Effector memory CD8-positive, alpha-beta T cell (primary cell): ENCODE measurements around the gene CEACAM8.
A peak's percentile ranks its signal among the peaks of the same experiment; 100 is the strongest.
"Not testable (repeated sequence)": the region's sequence is repeated elsewhere in the genome, so short reads cannot be mapped to it uniquely, and the experiment has no call there.

Source experiments
- ATAC-seq: fragments of 150-1000 bp; cut with Tn5 transposase; replicated peaks from 2 replicates; pipeline ENCODE4 v1.10.0; 2021; ENCODE audit warnings: mild to moderate bottlenecking, moderate library complexity
- DNase-seq, 3 experiments: peaks; one replicate each; pipeline ENCODE4 v3.0.0; 2021
- H3K27ac Mint-ChIP-seq, 2 donors: one replicate each; pipeline ENCODE4 v1.8.0; 2022; ENCODE audit warnings: mild to moderate bottlenecking in 2 of 2, mixed read lengths in 2 of 2, moderate library complexity in 2 of 2
- H3K27me3 Mint-ChIP-seq, 2 donors: one replicate each; pipeline ENCODE4 v1.8.0; 2022; ENCODE audit warnings: mixed read lengths in 2 of 2
- H3K36me3 Mint-ChIP-seq: one replicate; pipeline ENCODE4 v1.8.0; 2022; ENCODE audit warnings: mild to moderate bottlenecking, moderate library complexity, mixed read lengths; ENCODE audit not compliant: insufficient read depth
- H3K4me1 Mint-ChIP-seq, 2 donors: one replicate each; pipeline ENCODE4 v1.8.0; 2022; ENCODE audit warnings: low read depth in 2 of 2, mixed read lengths in 2 of 2
- H3K4me3 Mint-ChIP-seq, 2 donors: one replicate each; pipeline ENCODE4 v1.8.0; 2022; ENCODE audit warnings: mild to moderate bottlenecking in 2 of 2, mixed read lengths in 2 of 2, moderate library complexity in 2 of 2
- H3K9me3 Mint-ChIP-seq, 2 donors: one replicate each; pipeline ENCODE4 v1.8.0; 2022; ENCODE audit warnings: mixed read lengths in 2 of 2
- total RNA-seq, 9 experiments: gene quantifications; one replicate each; lab custom pipeline; 2026; lab: John Stamatoyannopoulos, UW

CEACAM8 gene
- total RNA-seq: 0 reads per million in 9 experiments

DNA sequence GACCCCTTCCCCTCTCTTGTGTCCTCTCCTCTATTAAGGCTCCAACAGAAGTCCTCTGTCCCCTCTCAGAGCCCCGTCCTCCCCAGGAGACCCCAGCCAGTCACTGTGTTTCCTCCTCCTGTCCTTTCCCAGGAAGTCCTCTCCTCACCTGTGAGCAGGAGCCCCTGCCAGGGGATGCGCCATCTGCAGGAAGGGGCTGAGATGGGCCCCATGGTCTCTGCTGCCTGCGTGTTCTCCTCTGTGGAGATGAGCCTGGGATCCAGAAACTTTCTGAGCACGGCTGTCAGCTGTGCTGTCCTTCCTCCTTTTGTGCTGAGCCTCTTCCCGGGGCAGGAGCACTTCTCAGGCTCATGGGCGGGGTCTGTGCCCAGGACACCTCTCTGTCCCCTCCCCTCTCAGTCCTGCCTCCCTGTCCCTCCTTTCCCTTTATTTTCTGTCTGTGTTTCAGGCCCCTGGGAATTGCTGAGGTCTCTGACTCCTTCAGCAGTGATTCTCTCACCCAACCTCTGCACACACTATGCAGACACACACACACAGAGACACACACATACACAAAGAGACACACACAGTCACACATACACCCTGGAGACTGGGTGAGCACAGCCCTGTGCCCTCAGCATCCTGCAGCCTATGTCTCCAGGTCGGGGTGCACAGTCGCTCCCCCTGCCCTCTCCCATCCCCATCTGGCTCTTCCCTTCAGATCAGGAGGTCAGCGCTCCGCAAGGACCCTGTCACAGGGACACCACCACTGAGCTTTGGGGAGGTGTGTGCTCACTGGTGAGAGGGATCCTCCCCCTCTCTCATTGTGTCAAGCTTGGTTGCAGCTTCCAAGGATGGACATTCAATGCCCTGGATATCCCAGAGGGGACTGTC, at the start of gene CEACAM8:
TSS of gene CEACAM8 (minus strand) at position 308 of the 873 bp plus-strand sequence. CDS start at position 212, 96 bp downstream.
- no peaks in the 10 kb centered on the region for H3K36me3 Mint-ChIP-seq
- no peak for DNase-seq
- no peak within 1 kb of the TSS for H3K4me3 Mint-ChIP-seq
- peaks cover 0 to 8% of the 10 kb centered on the region in 2 donors for H3K4me1 Mint-ChIP-seq
- H3K27ac Mint-ChIP-seq: no peak within 1 kb of the TSS
- H3K27me3 Mint-ChIP-seq: peaks cover 28 to 70% of the 10 kb centered on the region in 2 donors
- H3K9me3 Mint-ChIP-seq: no peaks in the 10 kb centered on the region
- ATAC-seq: no peak

DNA sequence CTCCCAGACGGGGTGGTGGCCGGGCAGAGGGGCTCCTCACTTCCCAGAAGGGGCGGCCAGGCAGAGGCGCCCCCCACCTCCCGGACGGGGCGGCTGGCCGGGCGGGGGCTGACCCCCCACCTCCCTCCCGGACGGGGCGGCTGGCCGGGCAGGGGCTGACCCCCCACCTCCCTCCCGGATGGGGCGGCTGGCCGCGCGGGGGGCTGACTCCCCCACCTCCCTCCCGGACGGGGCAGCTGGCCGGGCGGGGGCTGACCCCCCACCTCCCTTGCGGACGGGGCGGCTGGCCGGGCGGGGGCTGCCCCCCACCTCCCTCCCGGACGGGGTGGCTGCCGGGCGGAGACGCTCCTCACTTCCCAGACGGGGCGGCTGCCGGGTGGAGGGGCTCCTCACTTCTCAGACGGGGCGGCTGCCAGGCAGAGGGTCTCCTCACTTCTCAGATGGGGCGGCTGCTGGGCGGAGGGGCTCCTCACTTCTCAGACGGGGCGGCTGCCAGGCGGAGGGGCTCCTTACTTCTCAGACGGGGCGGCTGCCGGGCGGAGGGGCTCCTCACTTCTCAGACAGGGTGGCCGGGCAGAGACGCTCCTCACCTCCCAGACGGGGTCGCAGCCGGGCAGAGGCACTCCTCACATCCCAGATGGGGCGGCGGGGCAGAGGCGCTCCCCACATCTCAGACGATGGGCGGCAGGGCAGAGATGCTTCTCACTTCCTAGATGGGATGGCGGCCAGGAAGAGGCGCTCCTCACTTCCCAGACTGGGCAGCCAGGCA, 44.8 kb upstream of the CEACAM8 start:
- not testable (repeated sequence) for H3K36me3 Mint-ChIP-seq, H3K4me1 Mint-ChIP-seq, DNase-seq, ATAC-seq, H3K27ac Mint-ChIP-seq, H3K4me3 Mint-ChIP-seq, H3K9me3 Mint-ChIP-seq
- peaks cover 8 to 25% of the 10 kb centered on the region in 2 donors for H3K27me3 Mint-ChIP-seq

DNA sequence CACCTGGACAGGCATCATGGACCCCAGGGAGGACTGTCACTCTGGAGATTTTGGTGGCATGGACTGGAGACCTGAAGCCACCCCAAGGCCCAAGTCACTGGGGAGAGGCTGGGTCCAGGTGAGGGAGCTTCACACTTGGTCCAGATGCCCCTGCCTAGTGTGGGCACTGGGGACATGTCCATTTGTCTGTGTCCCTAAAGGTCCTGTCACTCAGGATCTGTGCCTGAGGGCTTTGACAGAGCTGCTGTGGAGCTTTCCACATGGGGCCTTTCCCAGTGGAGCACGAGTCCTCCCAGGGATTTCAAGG, 40.5 kb upstream of the CEACAM8 start:
- no peak overlapping the region for H3K27ac Mint-ChIP-seq
- H3K4me1 Mint-ChIP-seq: peaks cover 0 to 3% of the 10 kb centered on the region in 2 donors
- no peak overlapping the region for H3K4me3 Mint-ChIP-seq
- no peak for ATAC-seq
- DNase-seq: no peak
- H3K36me3 Mint-ChIP-seq: no peaks in the 10 kb centered on the region
- H3K9me3 Mint-ChIP-seq: no peaks in the 10 kb centered on the region
- peaks cover 26 to 46% of the 10 kb centered on the region in 2 donors for H3K27me3 Mint-ChIP-seq

DNA sequence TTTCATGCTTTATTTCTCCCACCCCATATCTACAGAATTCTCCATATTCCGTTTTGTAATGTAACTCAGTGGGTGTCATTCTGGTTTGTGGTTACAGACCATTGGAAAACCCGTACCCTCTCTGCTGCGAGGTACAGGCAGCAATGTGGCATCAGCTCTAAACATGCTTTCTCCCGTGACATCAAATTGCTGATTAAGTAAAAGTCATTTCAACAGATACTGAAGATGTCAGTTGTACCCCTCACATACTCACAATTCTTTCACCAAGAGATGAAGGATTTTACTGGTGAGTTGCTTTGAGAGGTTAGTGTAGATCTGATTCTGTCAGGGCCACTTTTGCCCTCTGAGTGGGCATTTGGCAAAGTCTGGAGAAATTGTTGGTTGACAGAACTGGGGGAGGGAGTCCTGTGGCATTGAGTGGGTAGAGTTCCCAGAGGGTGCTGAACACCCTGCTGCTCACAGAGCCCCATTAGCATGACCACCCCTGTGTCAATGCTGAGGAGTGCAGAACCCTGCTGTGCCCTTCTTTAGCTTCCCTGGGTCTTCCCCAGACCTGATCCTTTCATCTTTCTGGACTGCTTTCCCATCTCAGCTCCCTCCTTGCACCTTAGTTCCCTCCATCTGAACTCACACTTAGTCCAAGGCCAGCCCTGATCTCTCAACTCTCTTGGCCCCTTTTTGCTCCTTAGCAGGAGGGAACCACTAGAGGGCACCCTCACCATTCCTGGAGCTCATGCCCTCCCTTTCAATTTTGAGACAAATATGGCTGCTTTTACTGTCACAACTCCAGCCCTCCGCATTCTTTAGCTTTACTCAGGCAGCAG, 39.9 kb upstream of the CEACAM8 start:
- Mint-ChIP-seq H3K9me3 (no peaks in the 10 kb centered on the region), H3K27ac (no peak overlapping the region), H3K27me3 (peaks cover 32 to 52% of the 10 kb centered on the region in 2 donors), H3K4me3 (no peak overlapping the region), H3K36me3 (no peaks in the 10 kb centered on the region), H3K4me1 (peaks cover 0 to 3% of the 10 kb centered on the region in 2 donors)
- DNase-seq: peak; percentile 4 to 14 (median 9)
- ATAC-seq: no peak

DNA sequence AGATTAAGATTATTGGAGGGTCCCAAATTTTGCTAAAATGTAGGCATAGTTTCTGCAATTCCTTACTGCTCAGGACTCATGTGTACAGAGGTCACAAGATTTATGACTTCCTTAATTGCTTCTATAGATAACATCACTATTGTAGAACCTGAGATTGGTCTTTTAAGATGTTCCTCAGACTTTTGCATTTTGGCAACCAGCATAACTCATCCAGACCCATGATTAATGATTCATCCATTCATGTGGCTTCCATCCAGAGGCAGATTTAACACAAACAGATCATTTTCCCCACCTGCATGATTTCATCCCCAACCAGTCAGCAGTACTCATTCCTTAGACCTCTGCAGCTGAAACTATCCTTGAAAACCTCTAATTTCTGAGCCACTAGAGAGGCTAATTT, 34.5 kb upstream of the CEACAM8 start:
- H3K4me3 Mint-ChIP-seq: no peak overlapping the region
- H3K27me3 Mint-ChIP-seq: peaks cover 48 to 82% of the 10 kb centered on the region in 2 donors
- H3K4me1 Mint-ChIP-seq: no peaks in the 10 kb centered on the region
- H3K27ac Mint-ChIP-seq: no peak overlapping the region
- H3K36me3 Mint-ChIP-seq: peaks cover 4% of the 10 kb centered on the region
- DNase-seq: no peak
- no peaks in the 10 kb centered on the region for H3K9me3 Mint-ChIP-seq
- no peak for ATAC-seq

DNA sequence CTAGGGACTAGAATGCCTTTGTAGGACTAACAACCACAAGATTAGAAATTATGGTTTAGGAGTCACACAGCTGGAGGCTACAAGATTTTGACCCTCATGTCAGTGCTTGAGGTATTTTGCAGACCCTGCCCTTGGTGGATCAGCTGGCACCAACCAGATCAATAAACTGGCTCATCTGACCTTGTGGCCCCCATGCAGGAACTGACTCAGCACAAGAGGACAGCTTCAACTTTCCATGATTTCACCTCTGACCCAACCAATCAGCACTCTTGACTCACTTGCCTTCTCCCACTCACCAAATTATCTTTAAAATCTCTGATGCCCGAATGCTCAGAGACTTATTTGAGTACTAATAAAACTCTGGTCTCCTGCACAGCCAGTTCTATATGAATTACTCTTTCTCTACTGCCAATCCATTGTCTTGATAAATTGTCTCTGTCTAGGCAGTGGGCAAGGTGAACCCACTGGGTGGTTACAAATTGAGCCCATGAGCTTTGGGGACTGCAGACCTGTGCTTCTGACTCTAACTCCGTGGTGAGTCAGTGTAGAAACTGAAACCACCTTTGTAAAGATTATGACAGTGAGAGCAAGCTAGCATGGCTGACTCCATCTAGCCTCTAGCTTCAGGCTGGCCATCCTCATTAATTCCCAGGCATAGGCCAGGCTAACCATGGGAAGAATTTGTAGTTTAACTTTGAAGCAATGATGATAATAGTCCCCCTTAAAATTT, 33.9 kb upstream of the CEACAM8 start:
- Mint-ChIP-seq H3K4me3 (no peak overlapping the region), H3K27me3 (peaks cover 48 to 77% of the 10 kb centered on the region in 2 donors), H3K36me3 (peaks cover 4% of the 10 kb centered on the region), H3K9me3 (no peaks in the 10 kb centered on the region), H3K4me1 (no peaks in the 10 kb centered on the region), H3K27ac (no peak overlapping the region)
- no peak for DNase-seq
- no peak for ATAC-seq

DNA sequence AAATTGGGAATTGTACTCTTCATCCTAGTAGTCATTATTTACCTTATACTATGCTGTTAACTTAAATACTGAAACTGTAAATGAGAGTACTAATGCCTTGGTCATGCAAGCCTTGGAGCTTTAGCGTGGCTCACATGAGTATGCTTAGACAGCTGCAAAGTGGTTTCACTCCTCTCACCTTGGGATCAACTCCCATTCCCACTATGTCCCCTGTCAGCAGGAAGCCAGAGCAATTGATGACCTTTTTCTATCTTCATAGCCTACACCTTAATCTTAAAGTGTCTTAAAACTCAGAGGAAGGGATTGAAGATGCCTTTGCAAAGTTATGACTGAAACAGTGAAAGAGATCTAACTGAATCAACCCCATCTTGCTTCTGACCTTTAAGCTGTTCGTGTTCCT, 33.2 kb upstream of the CEACAM8 start:
- H3K9me3 Mint-ChIP-seq: no peaks in the 10 kb centered on the region
- no peak overlapping the region for H3K4me3 Mint-ChIP-seq
- ATAC-seq: no peak
- H3K27ac Mint-ChIP-seq: no peak overlapping the region
- DNase-seq: no peak
- H3K4me1 Mint-ChIP-seq: no peaks in the 10 kb centered on the region
- peaks cover 43 to 71% of the 10 kb centered on the region in 2 donors for H3K27me3 Mint-ChIP-seq
- peaks cover 4% of the 10 kb centered on the region for H3K36me3 Mint-ChIP-seq

DNA sequence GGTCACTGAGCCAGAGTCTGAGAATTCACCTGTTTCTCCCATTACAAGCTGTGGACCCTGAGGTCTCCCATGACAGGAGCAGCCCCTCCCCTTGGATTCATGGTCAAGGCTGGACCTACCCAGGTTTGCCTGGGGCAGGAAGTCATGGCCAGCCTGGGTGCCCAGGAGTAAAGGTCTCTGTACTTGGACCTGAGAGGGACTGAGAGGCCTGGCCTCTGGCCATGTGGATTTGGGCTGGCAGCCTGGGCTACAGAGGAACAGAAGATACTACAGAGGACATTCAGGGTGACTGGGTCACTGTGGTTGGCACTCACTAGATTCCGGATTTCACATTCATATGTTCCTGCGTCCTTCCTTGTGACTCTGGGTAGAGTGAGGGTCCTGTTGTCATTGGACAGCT, 31.5 kb upstream of the CEACAM8 start:
- no peaks in the 10 kb centered on the region for H3K4me1 Mint-ChIP-seq
- H3K27me3 Mint-ChIP-seq: peaks cover 29 to 56% of the 10 kb centered on the region in 2 donors
- DNase-seq: no peak
- no peak overlapping the region for H3K4me3 Mint-ChIP-seq
- no peak for ATAC-seq
- H3K27ac Mint-ChIP-seq: no peak overlapping the region
- H3K36me3 Mint-ChIP-seq: peaks cover 4% of the 10 kb centered on the region
- no peaks in the 10 kb centered on the region for H3K9me3 Mint-ChIP-seq

DNA sequence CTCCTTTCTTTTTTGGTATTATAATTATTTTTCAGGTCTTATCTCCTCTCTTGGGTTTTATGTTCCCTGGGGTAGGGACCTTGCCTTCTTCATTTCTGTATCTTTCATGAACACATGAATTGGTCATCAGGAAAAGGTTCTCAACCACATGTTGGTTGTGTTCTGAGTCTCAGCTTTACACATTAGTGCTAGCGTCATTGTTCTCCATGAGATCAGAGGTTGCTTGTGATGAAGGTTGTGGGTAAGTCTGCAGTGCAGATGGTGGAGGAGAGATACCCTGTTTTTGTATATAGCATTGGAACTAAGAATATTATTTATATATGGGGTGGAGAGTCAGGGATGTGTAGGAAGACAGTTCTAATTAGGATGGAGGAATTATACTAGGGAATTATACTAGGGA, 24.5 kb upstream of the CEACAM8 start:
- Mint-ChIP-seq H3K4me1 (no peaks in the 10 kb centered on the region), H3K9me3 (no peaks in the 10 kb centered on the region), H3K27me3 (peaks cover 34 to 44% of the 10 kb centered on the region in 2 donors), H3K36me3 (no peaks in the 10 kb centered on the region), H3K4me3 (no peak overlapping the region), H3K27ac (no peak overlapping the region)
- ATAC-seq: no peak
- DNase-seq: no peak

DNA sequence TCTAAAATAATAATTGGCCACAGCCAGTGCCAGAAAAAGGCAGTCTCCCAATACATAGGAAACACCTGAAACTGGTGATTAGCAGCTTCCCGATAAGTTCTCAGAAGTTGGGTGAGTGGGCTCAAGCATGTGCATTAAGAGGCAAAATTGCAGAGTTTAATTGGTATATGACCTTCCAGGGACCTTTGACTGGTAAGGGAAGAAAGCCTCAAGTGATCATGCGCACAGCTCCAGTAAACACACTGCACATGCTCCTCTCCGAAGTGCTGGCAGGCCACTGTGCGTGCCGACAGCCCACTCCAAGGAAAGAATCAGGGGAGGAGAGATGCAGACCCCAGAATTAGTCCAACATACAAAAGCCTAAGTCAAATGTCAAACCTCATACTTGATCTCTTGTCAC, 18.9 kb upstream of the CEACAM8 start:
- no peaks in the 10 kb centered on the region for H3K36me3 Mint-ChIP-seq
- H3K9me3 Mint-ChIP-seq: no peaks in the 10 kb centered on the region
- no peak for ATAC-seq
- no peaks in the 10 kb centered on the region for H3K4me1 Mint-ChIP-seq
- peaks cover 36 to 39% of the 10 kb centered on the region in 2 donors for H3K27me3 Mint-ChIP-seq
- no peak for DNase-seq
- no peak overlapping the region for H3K27ac Mint-ChIP-seq
- H3K4me3 Mint-ChIP-seq: no peak overlapping the region

DNA sequence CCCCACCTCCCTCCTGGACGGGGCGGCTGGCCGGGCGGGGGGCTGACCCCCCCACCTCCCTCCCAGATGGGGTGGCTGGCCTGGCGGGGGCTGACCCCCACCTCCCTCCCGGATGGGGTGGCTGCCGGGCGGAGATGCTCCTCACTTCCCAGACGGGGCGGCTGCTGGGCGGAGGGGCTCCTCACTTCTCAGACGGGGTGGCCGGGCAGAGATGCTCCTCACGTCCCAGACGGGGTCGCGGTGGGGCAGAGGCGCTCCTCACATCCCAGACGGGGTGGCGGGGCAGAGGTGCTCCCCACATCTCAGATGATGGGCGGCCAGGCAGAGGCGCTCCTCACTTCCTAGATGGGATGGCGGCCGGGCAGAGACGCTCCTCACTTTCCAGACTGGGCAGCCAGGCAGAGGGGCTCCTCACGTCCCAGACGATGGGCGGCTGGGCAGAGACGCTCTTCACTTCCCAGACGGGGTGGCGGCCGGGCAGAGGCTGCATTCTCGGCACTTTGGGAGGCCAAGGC, 15.7 kb upstream of the CEACAM8 start:
- not testable (repeated sequence) for H3K4me3 Mint-ChIP-seq, H3K4me1 Mint-ChIP-seq, H3K27ac Mint-ChIP-seq, H3K9me3 Mint-ChIP-seq, H3K36me3 Mint-ChIP-seq, ATAC-seq, DNase-seq
- peaks cover 35 to 60% of the 10 kb centered on the region in 2 donors for H3K27me3 Mint-ChIP-seq

DNA sequence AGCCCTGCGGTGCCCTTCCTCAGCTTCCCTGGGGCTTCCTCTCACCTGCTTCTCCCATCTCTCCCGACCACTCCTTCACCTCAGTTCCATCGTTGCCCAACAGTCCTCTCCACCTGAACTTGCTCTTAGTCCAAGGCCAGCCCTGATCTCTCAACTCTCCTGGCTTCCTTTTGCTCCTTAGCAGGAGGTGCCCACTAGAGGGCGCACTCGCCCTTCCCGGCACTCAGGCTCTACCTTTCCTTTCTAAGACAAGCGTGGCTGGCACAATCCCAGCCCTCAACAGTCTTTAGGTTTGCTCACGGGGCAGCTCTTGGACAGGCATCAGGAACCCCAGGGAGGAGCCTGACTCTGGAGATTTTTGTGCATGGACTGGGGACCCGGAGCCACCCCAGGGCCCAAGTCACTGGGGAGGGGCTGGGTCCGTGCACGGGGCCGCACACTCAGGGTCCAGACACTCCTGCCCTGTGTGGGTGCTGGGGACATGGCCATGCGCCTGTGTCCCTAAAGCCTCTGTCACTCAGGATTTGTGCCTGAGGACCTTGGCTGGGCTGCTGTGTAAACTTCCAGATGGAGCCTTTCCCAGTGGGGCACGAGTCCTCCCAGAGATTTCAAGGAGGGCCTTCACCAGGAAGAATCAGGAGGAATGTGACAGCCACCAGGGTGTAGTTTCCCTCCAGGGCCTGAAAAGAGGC, 12.1 kb upstream of the CEACAM8 start:
- H3K36me3 Mint-ChIP-seq: no peaks in the 10 kb centered on the region
- no peaks in the 10 kb centered on the region for H3K9me3 Mint-ChIP-seq
- no peak overlapping the region for H3K27ac Mint-ChIP-seq
- ATAC-seq: no peak
- no peaks in the 10 kb centered on the region for H3K4me1 Mint-ChIP-seq
- H3K27me3 Mint-ChIP-seq: peaks cover 38 to 63% of the 10 kb centered on the region in 2 donors
- no peak overlapping the region for H3K4me3 Mint-ChIP-seq
- peak; percentile 24 to 34 (median 32) for DNase-seq
